Measurements from ENCODE around the gene DNAAF8. TPM values are rescaled to one million over a fixed set of nuclear protein-coding genes. Genes with fewer than 3 reads are reported as not detected.

The DNAAF8 gene
- total and polyA plus RNA-seq, 2 donors (not counting 3 experiments of a cell fraction or from before 2014, with no cell fraction given), result 0.58 to 1.0 TPM

GRCh38 chr16:4701791-4702465 lies 32.4 kb upstream of the DNAAF8 start:
- no peak overlapping the region for H3K4me3 ChIP-seq (replicated peaks in 1 of 3; ENCODE audit: insufficient read depth in 1 of 3, low read depth in 1 of 3, low read length in 3 of 3)
- H3K27ac ChIP-seq (ENCODE audit: insufficient read depth, low read depth, low read length), result no peak overlapping the region
- H3K9me1 ChIP-seq (replicated peaks; ENCODE audit: control insufficient read depth, extremely low read depth, insufficient read depth, low read length), result no peaks in the 10 kb centered on the region
- TF ChIP-seq JUN (IDR thresholded peaks at IDR 0.05; ENCODE audit: borderline replicate concordance, insufficient read depth, insufficient read length, low read depth) (no peak), GATA2 (IDR thresholded peaks at IDR 0.05; ENCODE audit: insufficient read depth, insufficient read length, low read depth, low read length) (no peak), MYC (IDR thresholded peaks at IDR 0.05; ENCODE audit: low read depth, low read length) (no peak), FOS (IDR thresholded peaks at IDR 0.05; ENCODE audit: borderline replicate concordance, insufficient read depth, low read length) (no peak), POLR2AphosphoS5 (IDR thresholded peaks at IDR 0.05; ENCODE audit: insufficient read depth, low read depth, low read length) (no peak), MAX (IDR thresholded peaks at IDR 0.05; ENCODE audit: insufficient read depth, insufficient read length) (no peak), EZH2 (IDR thresholded peaks at IDR 0.05; ENCODE audit: borderline replicate concordance, low read depth, low read length, severe bottlenecking) (no peak), POLR2A (IDR thresholded peaks at IDR 0.05; ENCODE audit: low read depth, low read length) (no peak)
- TF ChIP-seq, protein P1, sequence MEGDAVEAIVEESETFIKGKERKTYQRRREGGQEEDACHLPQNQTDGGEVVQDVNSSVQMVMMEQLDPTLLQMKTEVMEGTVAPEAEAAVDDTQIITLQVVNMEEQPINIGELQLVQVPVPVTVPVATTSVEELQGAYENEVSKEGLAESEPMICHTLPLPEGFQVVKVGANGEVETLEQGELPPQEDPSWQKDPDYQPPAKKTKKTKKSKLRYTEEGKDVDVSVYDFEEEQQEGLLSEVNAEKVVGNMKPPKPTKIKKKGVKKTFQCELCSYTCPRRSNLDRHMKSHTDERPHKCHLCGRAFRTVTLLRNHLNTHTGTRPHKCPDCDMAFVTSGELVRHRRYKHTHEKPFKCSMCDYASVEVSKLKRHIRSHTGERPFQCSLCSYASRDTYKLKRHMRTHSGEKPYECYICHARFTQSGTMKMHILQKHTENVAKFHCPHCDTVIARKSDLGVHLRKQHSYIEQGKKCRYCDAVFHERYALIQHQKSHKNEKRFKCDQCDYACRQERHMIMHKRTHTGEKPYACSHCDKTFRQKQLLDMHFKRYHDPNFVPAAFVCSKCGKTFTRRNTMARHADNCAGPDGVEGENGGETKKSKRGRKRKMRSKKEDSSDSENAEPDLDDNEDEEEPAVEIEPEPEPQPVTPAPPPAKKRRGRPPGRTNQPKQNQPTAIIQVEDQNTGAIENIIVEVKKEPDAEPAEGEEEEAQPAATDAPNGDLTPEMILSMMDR (IDR thresholded peaks at IDR 0.05; ENCODE audit: extremely low read depth in 1 of 2, insufficient read depth in 1 of 2, low read depth in 1 of 2, low read length in 2 of 2), result no peak
- H3K4me2 ChIP-seq (ENCODE audit: insufficient read depth, low read length), result no peak overlapping the region
- H2AFZ ChIP-seq (ENCODE audit: low read depth, low read length), result no peak overlapping the region
- ChIA-PET POLR2A (no interaction called here), CTCF (interaction anchor here (1.4 kb wide), 1 partner anchor 52 kb away, joined by 3 read pairs; no protein-coding TSS in a partner anchor)
- intact Hi-C loops (cut with micrococcal nuclease) (no loop called here), dilution Hi-C loops (cut with MboI; ENCODE audit: extremely low pct_ligation_motif_present, low sequenced_read_pairs) (no loop called here)
- no peaks in the 10 kb centered on the region for H3K9me3 ChIP-seq (replicated peaks; ENCODE audit: control insufficient read depth, insufficient read depth, low read length)
- FAIRE-seq (no peak), DNase-seq (ENCODE audit: low read depth, low spot score) (no peak)
- H3K36me3 ChIP-seq (ENCODE audit: control insufficient read depth in 2 of 2, extremely low read depth in 1 of 2, insufficient read depth in 2 of 2, low read length in 2 of 2), result peaks cover 3 to 31% of the 10 kb centered on the region in 2 experiments
- no peak overlapping the region for H3K9ac ChIP-seq (replicated peaks; ENCODE audit: extremely low read depth, insufficient read depth, low read length)
- no TSS peak for BruUV-seq (replicated peaks)
- no peaks in the 10 kb centered on the region for H3K27me3 ChIP-seq (ENCODE audit: control insufficient read depth in 2 of 2, insufficient read depth in 2 of 2, low read length in 2 of 2)
- H4K20me1 ChIP-seq (replicated peaks; ENCODE audit: control insufficient read depth, extremely low read depth, insufficient read depth, low read length), result no peaks in the 10 kb centered on the region
- no peaks in the 10 kb centered on the region for H3K4me1 ChIP-seq (ENCODE audit: control insufficient read depth, extremely low read depth, insufficient read depth, low read length)
- H3K79me2 ChIP-seq (ENCODE audit: control insufficient read depth, insufficient read depth, low read length), result no peaks in the 10 kb centered on the region

Data from endothelial cell of umbilical vein (primary cell).